ENCODE results near the gene RSRP1.
"Not testable (repeated sequence)": the region's sequence is repeated elsewhere in the genome, so short reads cannot be mapped to it uniquely, and the experiment has no call there.

- TF ChIP-seq POLR2AphosphoS5, CTCF (IDR thresholded peaks at IDR 0.05): not testable (repeated sequence)
Observed at GRCh38 chr1:25259813-25260212, 12.6 kb upstream of the RSRP1 start.

Data from gastroesophageal sphincter (tissue), 3 donors.